CD8-positive, alpha-beta memory T cell (primary cell): ENCODE data around the gene TMEM131. TPM values are rescaled to one million over a fixed set of nuclear protein-coding genes. Genes with fewer than 3 reads are reported as not detected.
"Not testable (repeated sequence)": the region's sequence is repeated elsewhere in the genome, so short reads cannot be mapped to it uniquely, and the experiment has no call there.

Source experiments
- CTCF ChIA-PET: fragments of 350-600 bp; sonication (Branson Sonifier 250); formaldehyde crosslinking; loops from one replicate; lab custom pipeline; 2021; ENCODE audit warnings: antibody characterized with exemption; lab: Charles Lee
- POLR2A ChIA-PET: fragments of 350-600 bp; sonication (Branson Sonifier 250); formaldehyde crosslinking; loops from one replicate; lab custom pipeline; 2021; ENCODE audit warnings: antibody characterized with exemption; lab: Charles Lee
- DNase-seq, 5 donors: peaks; one replicate each; pipeline versions ENCODE4 v3.0.0 to v3.0.0-alpha.2; 2020 to 2022; ENCODE audit warnings: mixed read lengths in 1 of 5
- H3K27ac ChIP-seq: one replicate; pipeline ENCODE4 v1.7.0; 2013; ENCODE audit warnings: low read depth, mild to moderate bottlenecking, low read length, moderate library complexity
- H3K27me3 ChIP-seq: 2 replicates; pipeline ENCODE4 v1.7.0; 2013; ENCODE audit warnings: low read length, mild to moderate bottlenecking; ENCODE audit not compliant: insufficient read depth, poor library complexity, severe bottlenecking
- H3K36me3 ChIP-seq: 2 replicates; pipeline ENCODE4 v1.7.0; 2013; ENCODE audit warnings: mild to moderate bottlenecking, low read length, moderate library complexity; ENCODE audit not compliant: insufficient read depth
- H3K4me1 ChIP-seq: 2 replicates; pipeline ENCODE4 v1.7.0; 2013; ENCODE audit warnings: mild to moderate bottlenecking, low read length, moderate library complexity; ENCODE audit not compliant: insufficient read depth
- H3K4me3 ChIP-seq: 2 replicates; pipeline ENCODE4 v1.7.0; 2013; ENCODE audit warnings: mild to moderate bottlenecking, low read length
- H3K9me3 ChIP-seq: 2 replicates; pipeline ENCODE4 v1.7.0; 2013; ENCODE audit warnings: mild to moderate bottlenecking, low read length
- H3K27ac Mint-ChIP-seq, 8 donors: one replicate each; pipeline ENCODE4 v1.8.0; 2020 to 2021; ENCODE audit warnings: mixed read lengths in 8 of 8, mild to moderate bottlenecking in 6 of 8, inconsistent platforms in 3 of 8, moderate library complexity in 3 of 8
- H3K27me3 Mint-ChIP-seq, 2 donors: one replicate each; pipeline ENCODE4 v1.8.0; 2020 to 2021; ENCODE audit warnings: mixed read lengths in 2 of 2, mild to moderate bottlenecking in 1 of 2, moderate library complexity in 1 of 2
- H3K36me3 Mint-ChIP-seq, 3 donors: one replicate each; pipeline ENCODE4 v1.8.0; 2020 to 2021; ENCODE audit warnings: mixed read lengths in 3 of 3, inconsistent platforms in 1 of 3, mild to moderate bottlenecking in 1 of 3
- H3K4me1 Mint-ChIP-seq, 3 donors: one replicate each; pipeline ENCODE4 v1.8.0; 2020 to 2021; ENCODE audit warnings: mixed read lengths in 3 of 3, inconsistent platforms in 1 of 3, mild to moderate bottlenecking in 1 of 3
- H3K4me3 Mint-ChIP-seq, 7 donors: one replicate each; pipeline ENCODE4 v1.8.0; 2020 to 2021; ENCODE audit warnings: mixed read lengths in 7 of 7, mild to moderate bottlenecking in 6 of 7, moderate library complexity in 4 of 7, inconsistent platforms in 2 of 7
- H3K9me3 Mint-ChIP-seq, 5 donors: one replicate each; pipeline ENCODE4 v1.8.0; 2020 to 2022; ENCODE audit warnings: mixed read lengths in 5 of 5, mild to moderate bottlenecking in 3 of 5, moderate library complexity in 2 of 5, inconsistent platforms in 1 of 5
- polyA plus RNA-seq: library from polyadenylated mRNA; unstranded; fragments of 300-500 nt; fragmentation: Illumina TruSeq; gene quantifications from one replicate; pipeline ENCODE4 v1.2.3, GENCODE V29; 2021
- total RNA-seq, 2 experiments: library from RNA; stranded (reverse); gene quantifications; one replicate each; pipeline ENCODE4 v1.2.3, GENCODE V29; 2021

Gene TMEM131
- total and polyA plus RNA-seq, 3 experiments from 2014 or later: 14.4 to 35.4 (median 34.7) TPM

DNA sequence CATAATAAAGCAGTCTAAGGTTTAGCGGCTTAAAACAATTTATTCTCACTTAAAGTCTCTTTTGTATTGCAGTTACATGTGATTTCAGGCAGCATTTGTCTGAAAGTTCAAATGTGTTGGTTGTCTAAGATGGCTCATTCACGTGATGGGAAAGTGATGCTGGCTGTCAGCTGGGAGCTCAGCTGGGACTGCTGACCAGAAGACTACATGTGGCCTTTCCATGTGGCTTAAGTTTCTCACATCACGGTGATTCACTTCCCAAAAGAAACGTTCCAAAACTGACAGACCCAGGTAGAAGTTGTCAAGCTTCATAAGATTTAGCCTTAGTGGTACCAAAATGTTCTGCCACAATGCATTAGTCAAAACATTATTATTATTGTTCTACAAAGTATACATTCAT, 76.9 kb downstream of the TMEM131 start:
- Histone ChIP-seq H3K27ac (no peak overlapping the region), H3K4me3 (no peak overlapping the region), H3K4me1 (no peaks in the 10 kb centered on the region), H3K9me3 (no peaks in the 10 kb centered on the region), H3K27me3 (no peaks in the 10 kb centered on the region), H3K36me3 (no peaks in the 10 kb centered on the region)
- Mint-ChIP-seq H3K4me1 (peaks cover 26 to 48% (median 33%) of the 10 kb centered on the region in 3 donors), H3K27me3 (no peaks in the 10 kb centered on the region), H3K9me3 (no peaks in the 10 kb centered on the region), H3K27ac (no peak overlapping the region), H3K4me3 (no peak overlapping the region), H3K36me3 (peaks cover 24 to 36% (median 33%) of the 10 kb centered on the region in 3 donors)
- CTCF ChIA-PET: no interaction called here
- no peak for DNase-seq
- POLR2A ChIA-PET: no interaction called here

DNA sequence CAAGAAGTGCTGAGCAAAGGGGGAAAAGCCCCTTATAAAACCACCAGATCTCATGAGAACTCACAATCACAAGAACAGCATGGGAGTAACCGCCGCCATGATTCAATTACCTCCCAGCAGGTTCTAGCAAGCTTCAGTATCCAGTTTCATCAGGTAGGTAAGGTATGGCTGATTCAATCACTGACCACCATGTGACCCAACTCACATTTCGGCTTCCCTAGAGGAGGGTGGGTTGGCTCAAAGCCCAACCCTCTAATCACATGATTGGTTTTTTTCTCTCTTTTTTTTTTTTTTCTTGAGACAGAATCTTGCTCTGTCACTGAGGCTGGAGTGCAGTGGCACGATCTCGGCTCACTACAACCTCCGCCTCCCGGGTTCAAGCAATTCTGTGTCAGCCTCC, 78.1 kb downstream of the TMEM131 start:
- H3K4me3 ChIP-seq, H3K36me3 ChIP-seq, H3K27ac ChIP-seq, H3K27ac Mint-ChIP-seq, DNase-seq, H3K27me3 Mint-ChIP-seq, POLR2A ChIA-PET, H3K27me3 ChIP-seq, H3K9me3 ChIP-seq, H3K9me3 Mint-ChIP-seq, CTCF ChIA-PET, H3K4me3 Mint-ChIP-seq, H3K4me1 ChIP-seq: not testable (repeated sequence)
- Mint-ChIP-seq H3K36me3 (peaks cover 24 to 35% (median 32%) of the 10 kb centered on the region in 3 donors), H3K4me1 (peaks cover 28 to 58% (median 38%) of the 10 kb centered on the region in 3 donors)

DNA sequence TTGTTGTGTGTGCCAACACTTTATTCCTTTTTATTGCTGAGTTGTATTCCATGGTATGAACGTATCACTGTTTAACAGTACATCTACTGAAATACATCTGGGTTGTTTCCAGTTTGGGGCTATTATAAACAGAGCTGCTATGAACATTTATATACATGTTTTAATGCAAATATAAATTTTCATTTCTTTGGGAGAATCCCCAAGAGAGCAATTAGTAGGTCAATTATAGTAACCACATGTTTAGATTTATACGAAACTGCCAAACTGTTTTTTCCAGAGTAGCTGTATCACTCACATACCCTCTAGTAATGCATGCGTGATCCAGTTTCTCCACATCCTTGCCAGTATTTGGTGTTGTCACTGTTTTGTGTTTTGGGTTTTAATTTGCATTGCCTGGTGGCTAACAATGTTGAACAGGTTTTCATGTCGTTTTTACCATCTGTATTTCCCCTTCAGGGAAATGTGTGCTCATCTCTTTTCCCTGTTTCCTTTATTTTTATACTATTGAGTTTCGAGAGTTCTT, 81.0 kb downstream of the TMEM131 start:
- H3K9me3 ChIP-seq: no peaks in the 10 kb centered on the region
- Mint-ChIP-seq H3K27me3 (no peaks in the 10 kb centered on the region), H3K27ac (peak overlapping the region in 1 of 8 donors; percentile 21), H3K4me3 (no peak overlapping the region), H3K4me1 (peaks cover 36 to 69% (median 51%) of the 10 kb centered on the region in 3 donors), H3K36me3 (peaks cover 8 to 23% (median 20%) of the 10 kb centered on the region in 3 donors), H3K9me3 (no peaks in the 10 kb centered on the region)
- no peaks in the 10 kb centered on the region for H3K4me1 ChIP-seq
- ChIA-PET CTCF (no interaction called here), POLR2A (no interaction called here)
- no peaks in the 10 kb centered on the region for H3K36me3 ChIP-seq
- H3K4me3 ChIP-seq: no peak overlapping the region
- H3K27ac ChIP-seq: no peak overlapping the region
- DNase-seq: no peak
- no peaks in the 10 kb centered on the region for H3K27me3 ChIP-seq

DNA sequence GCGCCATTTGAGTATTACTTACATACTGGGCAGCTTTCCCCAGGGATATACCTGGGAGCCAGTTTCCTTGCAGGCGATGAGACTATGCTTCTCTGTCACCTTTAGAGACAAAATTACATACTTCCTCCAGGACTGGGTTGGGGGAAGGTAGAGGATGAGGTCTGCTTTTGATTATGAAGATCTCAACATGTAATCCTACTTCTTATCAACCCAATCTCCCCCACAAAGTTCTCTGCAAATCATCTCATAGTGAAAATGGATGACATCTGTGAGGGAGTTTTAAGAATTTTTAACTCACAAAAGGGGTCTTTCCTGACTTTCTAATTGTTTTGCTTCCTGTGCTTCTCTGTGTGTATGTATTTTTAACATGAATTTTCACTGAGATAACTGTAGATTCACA, 81.9 kb downstream of the TMEM131 start:
- H3K9me3 ChIP-seq: no peaks in the 10 kb centered on the region
- Mint-ChIP-seq H3K27ac (no peak overlapping the region), H3K36me3 (peaks cover 7 to 26% (median 23%) of the 10 kb centered on the region in 3 donors), H3K9me3 (no peaks in the 10 kb centered on the region), H3K4me1 (peaks cover 36 to 73% (median 55%) of the 10 kb centered on the region in 3 donors), H3K4me3 (no peak overlapping the region), H3K27me3 (no peaks in the 10 kb centered on the region)
- no peaks in the 10 kb centered on the region for H3K27me3 ChIP-seq
- DNase-seq: no peak
- H3K36me3 ChIP-seq: no peaks in the 10 kb centered on the region
- ChIA-PET POLR2A (no interaction called here), CTCF (no interaction called here)
- no peak overlapping the region for H3K27ac ChIP-seq
- H3K4me1 ChIP-seq: no peaks in the 10 kb centered on the region
- no peak overlapping the region for H3K4me3 ChIP-seq

DNA sequence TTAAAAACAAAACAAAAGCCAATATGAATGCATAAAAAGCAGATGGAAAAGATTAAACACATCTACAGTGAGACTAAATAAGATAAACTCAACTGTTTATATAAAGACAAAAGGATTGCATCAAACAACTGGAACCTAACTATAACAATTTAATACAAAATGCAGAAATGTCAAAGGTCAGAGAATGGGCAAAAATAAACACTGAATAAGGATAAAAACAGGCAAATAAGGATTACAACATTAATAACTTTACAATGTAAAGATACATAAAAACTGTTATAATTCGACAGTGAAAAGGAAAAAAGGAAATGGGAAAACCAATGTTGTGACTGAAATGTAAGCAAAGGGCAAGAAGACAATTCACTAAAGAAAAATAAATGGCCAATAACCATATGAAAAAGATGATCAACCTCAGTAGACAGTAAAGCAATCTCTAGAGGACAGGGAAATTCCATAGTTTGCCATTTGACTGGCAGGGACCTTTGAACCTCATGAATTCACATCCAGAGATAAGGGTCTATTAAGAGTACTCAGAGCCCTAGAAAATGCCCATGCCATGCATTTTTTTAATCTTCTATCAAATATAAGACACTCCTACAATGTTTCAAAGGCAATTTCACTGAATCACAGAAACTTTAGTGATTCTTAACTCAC, 83.7 kb downstream of the TMEM131 start:
- Mint-ChIP-seq H3K27ac (no peak overlapping the region), H3K36me3 (peaks cover under 1 to 32% (median 15%) of the 10 kb centered on the region in 3 donors), H3K27me3 (no peaks in the 10 kb centered on the region), H3K9me3 (no peaks in the 10 kb centered on the region), H3K4me1 (peaks cover 30 to 60% (median 49%) of the 10 kb centered on the region in 3 donors), H3K4me3 (no peak overlapping the region)
- no peak for DNase-seq
- Histone ChIP-seq H3K4me3 (no peak overlapping the region), H3K27ac (no peak overlapping the region), H3K36me3 (no peaks in the 10 kb centered on the region), H3K9me3 (no peaks in the 10 kb centered on the region), H3K4me1 (no peaks in the 10 kb centered on the region), H3K27me3 (no peaks in the 10 kb centered on the region)
- POLR2A ChIA-PET: no interaction called here
- CTCF ChIA-PET: no interaction called here

DNA sequence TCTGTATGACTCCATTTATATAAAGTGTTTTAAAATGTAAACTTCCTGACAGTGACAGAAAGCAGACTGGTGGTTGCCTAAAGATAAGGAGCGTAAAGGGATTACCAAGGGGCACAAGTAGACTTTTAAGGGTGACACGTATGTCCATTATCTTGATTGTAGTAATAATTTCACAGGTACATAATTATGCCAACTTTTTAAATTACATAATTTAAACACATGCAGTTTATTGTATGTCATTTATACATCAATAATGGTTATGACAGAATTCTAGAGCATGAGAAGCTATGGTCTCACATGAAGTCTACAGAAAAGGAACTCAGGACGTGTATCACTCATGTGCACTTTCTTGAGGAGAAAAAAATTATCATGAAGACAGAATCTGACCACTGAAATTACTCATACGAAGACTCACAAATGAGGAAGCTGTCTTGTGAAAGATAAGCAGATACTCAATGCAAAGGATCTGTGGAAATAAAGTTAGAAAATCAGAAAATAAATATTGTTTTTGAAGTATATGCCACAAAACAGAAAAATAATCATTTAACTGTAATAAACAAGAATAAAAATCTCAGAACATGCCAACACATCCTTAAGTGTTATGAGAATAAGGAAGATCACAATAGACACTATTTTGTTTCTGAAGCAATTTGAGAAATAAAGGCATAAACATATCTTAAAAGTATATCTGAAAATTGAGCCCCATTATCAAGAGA, 84.4 kb downstream of the TMEM131 start:
- peaks cover 7 to 38% (median 18%) of the 10 kb centered on the region in 3 donors for H3K36me3 Mint-ChIP-seq
- no peaks in the 10 kb centered on the region for H3K36me3 ChIP-seq
- ChIA-PET CTCF (no interaction called here), POLR2A (no interaction called here)
- H3K27me3 ChIP-seq: no peaks in the 10 kb centered on the region
- H3K27ac Mint-ChIP-seq: no peak overlapping the region
- peak overlapping the region; percentile 2 for H3K27ac ChIP-seq
- peaks cover 30 to 54% (median 52%) of the 10 kb centered on the region in 3 donors for H3K4me1 Mint-ChIP-seq
- H3K4me1 ChIP-seq: no peaks in the 10 kb centered on the region
- H3K27me3 Mint-ChIP-seq: no peaks in the 10 kb centered on the region
- no peak overlapping the region for H3K4me3 Mint-ChIP-seq
- DNase-seq: no peak
- H3K9me3 ChIP-seq: no peaks in the 10 kb centered on the region
- H3K9me3 Mint-ChIP-seq: no peaks in the 10 kb centered on the region
- no peak overlapping the region for H3K4me3 ChIP-seq

DNA sequence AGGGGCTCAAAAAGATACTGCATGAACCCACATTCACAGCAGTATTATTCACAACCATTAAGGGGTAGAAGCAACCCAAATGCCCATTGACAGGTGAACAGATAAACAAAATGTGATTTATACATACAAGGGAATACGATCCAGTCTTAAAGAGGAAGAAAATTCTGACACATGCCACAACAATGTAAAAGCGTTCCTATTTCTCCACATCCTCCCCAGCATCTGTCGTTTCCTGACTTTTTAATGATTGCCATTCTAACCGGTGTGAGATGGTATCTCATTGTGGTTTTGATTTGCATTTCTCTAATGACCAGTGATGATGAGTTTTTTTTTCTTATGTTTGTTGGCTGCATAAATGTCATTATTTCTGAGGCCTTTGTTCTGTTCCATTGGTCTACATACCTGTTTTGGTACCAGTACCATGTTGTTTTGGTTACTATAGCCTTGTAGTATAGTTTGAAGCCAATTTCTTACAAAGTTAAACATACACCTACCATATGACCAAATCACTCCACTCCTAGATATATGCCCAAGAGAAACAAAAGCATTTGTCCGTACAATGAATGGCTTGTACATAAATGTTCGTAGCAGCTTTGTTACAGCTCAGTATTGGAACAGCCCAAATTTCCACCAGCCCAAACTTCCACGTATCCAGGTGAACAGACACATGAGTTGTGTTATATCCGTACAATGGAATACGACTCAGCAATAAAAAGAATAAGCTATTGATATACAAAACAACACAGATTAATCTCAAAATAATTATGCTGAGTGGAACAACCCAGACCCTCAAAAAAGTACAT, 85.1 kb downstream of the TMEM131 start:
- no peak for DNase-seq
- peak overlapping the region; percentile 2 for H3K27ac ChIP-seq
- CTCF ChIA-PET: no interaction called here

More for the DNA sequence above, 85.1 kb downstream of the TMEM131 start:
- Mint-ChIP-seq H3K27me3 (no peaks in the 10 kb centered on the region), H3K4me3 (no peak overlapping the region), H3K36me3 (peaks cover 7 to 45% (median 18%) of the 10 kb centered on the region in 3 donors), H3K9me3 (no peaks in the 10 kb centered on the region), H3K27ac (no peak overlapping the region), H3K4me1 (peaks cover 30 to 53% (median 50%) of the 10 kb centered on the region in 3 donors)
- POLR2A ChIA-PET: no interaction called here
- H3K9me3 ChIP-seq: no peaks in the 10 kb centered on the region
- H3K27me3 ChIP-seq: no peaks in the 10 kb centered on the region
- H3K4me1 ChIP-seq: no peaks in the 10 kb centered on the region
- no peaks in the 10 kb centered on the region for H3K36me3 ChIP-seq
- no peak overlapping the region for H3K4me3 ChIP-seq
